A549 (cell line): Measurements from ENCODE around the gene TMEM38B.

Experiments
- POLR2A ChIP-seq: IDR thresholded peaks from 2 replicates; pipeline ENCODE4 v1.6.1; 2012; ENCODE audit warnings: mild to moderate bottlenecking, low read length
- RAD21 ChIP-seq, 2 experiments: fragments of >200 bp in 1 of 2; sonication (Bioruptor Twin) in 1 of 2; formaldehyde crosslinking in 1 of 2; IDR thresholded peaks in 1 of 2; conservative IDR thresholded peaks in 1 of 2; 2 replicates in 1 of 2; 3 replicates in 1 of 2; pipeline ENCODE4 v1.6.1; 2012 to 2018; ENCODE audit warnings: inconsistent platforms in 1 of 2
- TF ChIP-seq, protein P1 (sequence below): fragments of >200 bp; sonication (Bioruptor Twin); formaldehyde crosslinking; IDR thresholded peaks from 3 replicates; pipeline ENCODE4 v1.5.1; 2016

DNA sequence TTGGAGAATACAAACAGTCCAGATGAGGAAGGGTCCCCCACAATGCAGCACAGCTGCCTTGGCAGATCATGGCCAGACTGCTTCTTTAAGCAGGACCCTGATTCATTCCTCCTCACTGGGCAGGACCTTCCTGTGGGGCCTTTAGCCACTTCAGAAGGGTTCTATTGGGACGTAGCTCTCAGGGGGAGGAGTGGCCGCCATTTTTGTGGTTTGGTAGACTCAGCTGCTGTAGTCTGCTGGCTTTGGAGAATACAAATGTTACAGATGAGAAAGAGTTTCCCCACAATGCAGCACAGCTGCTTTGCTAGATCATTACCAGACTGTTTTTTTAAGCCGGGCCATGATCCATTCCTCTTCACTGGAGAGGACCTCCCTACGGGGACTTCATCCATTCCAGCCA is 57.4 kb downstream of the TMEM38B start:
- no peak for TF ChIP-seq POLR2A
- TF ChIP-seq, protein P1, sequence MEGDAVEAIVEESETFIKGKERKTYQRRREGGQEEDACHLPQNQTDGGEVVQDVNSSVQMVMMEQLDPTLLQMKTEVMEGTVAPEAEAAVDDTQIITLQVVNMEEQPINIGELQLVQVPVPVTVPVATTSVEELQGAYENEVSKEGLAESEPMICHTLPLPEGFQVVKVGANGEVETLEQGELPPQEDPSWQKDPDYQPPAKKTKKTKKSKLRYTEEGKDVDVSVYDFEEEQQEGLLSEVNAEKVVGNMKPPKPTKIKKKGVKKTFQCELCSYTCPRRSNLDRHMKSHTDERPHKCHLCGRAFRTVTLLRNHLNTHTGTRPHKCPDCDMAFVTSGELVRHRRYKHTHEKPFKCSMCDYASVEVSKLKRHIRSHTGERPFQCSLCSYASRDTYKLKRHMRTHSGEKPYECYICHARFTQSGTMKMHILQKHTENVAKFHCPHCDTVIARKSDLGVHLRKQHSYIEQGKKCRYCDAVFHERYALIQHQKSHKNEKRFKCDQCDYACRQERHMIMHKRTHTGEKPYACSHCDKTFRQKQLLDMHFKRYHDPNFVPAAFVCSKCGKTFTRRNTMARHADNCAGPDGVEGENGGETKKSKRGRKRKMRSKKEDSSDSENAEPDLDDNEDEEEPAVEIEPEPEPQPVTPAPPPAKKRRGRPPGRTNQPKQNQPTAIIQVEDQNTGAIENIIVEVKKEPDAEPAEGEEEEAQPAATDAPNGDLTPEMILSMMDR, result no peak
- no peak for TF ChIP-seq RAD21 (conservative IDR thresholded peaks at IDR 0.05 in 1 of 2, IDR thresholded peaks at IDR 0.05 in 1 of 2)
